Astrocyte (in vitro differentiated cells and primary cell): ENCODE results near the gene APBA2. TPM values are rescaled to one million over a fixed set of nuclear protein-coding genes. Genes with fewer than 3 reads are reported as not detected.

Experiments
- DNase-seq: peaks from one replicate; pipeline ENCODE4 v3.0.0-alpha.2; 2010; ENCODE audit warnings: low read depth
- FAIRE-seq: peaks from 2 replicates; lab custom pipeline; 2011; peaks lifted over from hg19 to GRCh38; lab: Jason Lieb, UNC
- H2AFZ ChIP-seq: 2 replicates; pipeline ENCODE4 v1.6.0; 2012; ENCODE audit warnings: low read depth, low read length, inconsistent platforms
- H3K27ac ChIP-seq: 2 replicates; pipeline ENCODE4 v1.5.1; 2011; ENCODE audit warnings: low read depth, low read length, inconsistent platforms
- H3K27me3 ChIP-seq: 2 replicates; pipeline ENCODE4 v1.6.0; 2011; ENCODE audit warnings: low read length, inconsistent platforms; ENCODE audit not compliant: insufficient read depth
- H3K36me3 ChIP-seq: 2 replicates; pipeline ENCODE4 v1.5.1; 2011; ENCODE audit warnings: low read length, inconsistent platforms; ENCODE audit not compliant: insufficient read depth
- H3K4me1 ChIP-seq: 2 replicates; pipeline ENCODE4 v1.5.1; 2011; ENCODE audit warnings: low read length, inconsistent platforms; ENCODE audit not compliant: insufficient read depth
- H3K4me2 ChIP-seq: 2 replicates; pipeline ENCODE4 v1.6.0; 2012; ENCODE audit warnings: low read length, inconsistent platforms
- H3K4me3 ChIP-seq: 2 replicates; pipeline ENCODE4 v1.5.1; 2011; ENCODE audit warnings: low read depth, mild to moderate bottlenecking, low read length, inconsistent platforms; ENCODE audit not compliant: insufficient read depth
- H3K79me2 ChIP-seq: 2 replicates; pipeline ENCODE4 v1.6.0; 2012; ENCODE audit warnings: mild to moderate bottlenecking, low read length, inconsistent platforms; ENCODE audit not compliant: insufficient read depth
- H3K9ac ChIP-seq: 2 replicates; pipeline ENCODE4 v1.6.0; 2012; ENCODE audit warnings: mild to moderate bottlenecking, low read length, inconsistent platforms
- H3K9me3 ChIP-seq: 2 replicates; pipeline ENCODE4 v1.5.1; 2012; ENCODE audit warnings: low read depth, mild to moderate bottlenecking, low read length, inconsistent platforms; ENCODE audit not compliant: insufficient read depth
- H4K20me1 ChIP-seq: 2 replicates; pipeline ENCODE4 v1.6.0; 2012; ENCODE audit warnings: low read length, inconsistent platforms; ENCODE audit not compliant: insufficient read depth
- H3K27ac Mint-ChIP-seq: one replicate; pipeline ENCODE4 v1.8.0; 2021; ENCODE audit warnings: mild to moderate bottlenecking, mixed read lengths; ENCODE audit not compliant: unreplicated experiment
- H3K27me3 Mint-ChIP-seq: one replicate; pipeline ENCODE4 v1.8.0; 2021; ENCODE audit warnings: low read depth, mixed read lengths; ENCODE audit not compliant: unreplicated experiment
- H3K36me3 Mint-ChIP-seq: one replicate; pipeline ENCODE4 v1.8.0; 2021; ENCODE audit warnings: low read depth, mixed read lengths; ENCODE audit not compliant: unreplicated experiment
- H3K4me1 Mint-ChIP-seq: one replicate; pipeline ENCODE4 v1.8.0; 2021; ENCODE audit warnings: low read depth, mixed read lengths; ENCODE audit not compliant: unreplicated experiment
- H3K4me3 Mint-ChIP-seq: one replicate; pipeline ENCODE4 v1.8.0; 2021; ENCODE audit warnings: mild to moderate bottlenecking, moderate library complexity, mixed read lengths; ENCODE audit not compliant: unreplicated experiment
- H3K9me3 Mint-ChIP-seq: one replicate; pipeline ENCODE4 v1.8.0; 2021; ENCODE audit warnings: mild to moderate bottlenecking, mixed read lengths; ENCODE audit not compliant: unreplicated experiment
- CTCF ChIP-seq: IDR thresholded peaks from 2 replicates; pipeline ENCODE4 v1.5.1; 2011; ENCODE audit warnings: low read depth, mild to moderate bottlenecking, inconsistent platforms, low read length, moderate library complexity; ENCODE audit not compliant: insufficient read depth
- EZH2 ChIP-seq: IDR thresholded peaks from 2 replicates; pipeline ENCODE4 v1.6.1; 2012; ENCODE audit warnings: mild to moderate bottlenecking, low read length, inconsistent platforms; ENCODE audit not compliant: insufficient read depth
- total RNA-seq: library from RNA; stranded (reverse); gene quantifications from 2 replicates; pipeline ENCODE4 v1.2.1, GENCODE V29; 2021

APBA2 gene
- total RNA-seq, 1 donor from 2014 or later: 15.2 TPM

GRCh38 chr15:28923726-28924280 is 38.0 kb downstream of the APBA2 start:
- Histone ChIP-seq H3K9ac (no peak overlapping the region), H3K4me2 (no peak overlapping the region), H3K27ac (no peak overlapping the region), H4K20me1 (peaks cover 12% of the 10 kb centered on the region), H3K27me3 (no peaks in the 10 kb centered on the region), H3K9me3 (no peaks in the 10 kb centered on the region), H3K36me3 (no peaks in the 10 kb centered on the region), H3K4me3 (no peak overlapping the region), H3K79me2 (no peaks in the 10 kb centered on the region), H2AFZ (no peak overlapping the region), H3K4me1 (no peaks in the 10 kb centered on the region)
- Mint-ChIP-seq H3K36me3 (peaks cover 6% of the 10 kb centered on the region), H3K27ac (no peak overlapping the region), H3K4me3 (no peak overlapping the region), H3K27me3 (peaks cover 2% of the 10 kb centered on the region), H3K9me3 (no peaks in the 10 kb centered on the region), H3K4me1 (no peaks in the 10 kb centered on the region)
- TF ChIP-seq EZH2: no peak
- TF ChIP-seq CTCF: no peak
- DNase-seq (no peak), FAIRE-seq (no peak)

DNA sequence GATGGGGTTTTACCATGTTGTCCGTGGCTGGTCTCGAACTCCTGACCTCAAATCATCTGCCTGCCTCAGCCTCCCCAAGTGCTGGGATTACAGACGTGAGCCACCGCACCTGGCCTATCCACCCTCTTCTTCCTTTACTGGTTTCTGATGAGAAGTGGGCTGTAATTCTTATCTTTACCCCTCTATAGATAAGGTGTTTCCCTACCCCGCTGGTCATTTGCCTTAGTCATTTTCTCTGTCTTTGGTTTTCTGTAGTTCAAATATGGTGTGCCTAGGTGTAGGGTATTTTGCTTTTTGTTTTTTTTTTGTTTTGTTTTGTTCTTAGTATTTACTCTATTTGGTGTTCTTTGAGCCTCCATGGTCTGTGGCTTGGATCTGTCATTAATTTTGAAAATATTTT is 41.3 kb downstream of the APBA2 start:
- H3K4me1 Mint-ChIP-seq: no peaks in the 10 kb centered on the region
- FAIRE-seq: no peak
- no peak for TF ChIP-seq CTCF
- TF ChIP-seq EZH2: no peak

DNA sequence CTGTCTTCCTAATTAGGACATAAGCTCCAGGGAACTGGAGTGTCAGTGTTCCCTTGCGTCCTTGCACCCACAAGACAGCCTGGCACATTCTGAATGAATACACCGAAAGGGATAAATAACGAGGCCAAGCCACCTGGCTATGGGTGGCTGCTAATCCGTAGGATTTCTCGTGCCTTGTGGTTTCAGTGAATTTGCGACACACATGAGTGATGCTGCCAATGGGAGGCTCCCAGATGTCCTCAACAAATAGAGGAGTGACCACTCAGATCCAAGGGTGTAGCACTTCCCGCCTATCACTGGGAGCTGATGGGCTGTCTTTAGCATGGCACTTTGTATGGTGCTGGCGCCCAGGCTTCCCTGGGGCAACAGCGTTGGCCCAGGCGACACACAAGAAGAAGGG is 43.4 kb downstream of the APBA2 start:
- H3K4me2 ChIP-seq: no peak overlapping the region
- Mint-ChIP-seq H3K27ac (no peak overlapping the region), H3K4me3 (no peak overlapping the region), H3K27me3 (no peaks in the 10 kb centered on the region), H3K9me3 (peaks cover 5% of the 10 kb centered on the region), H3K36me3 (peaks cover 14% of the 10 kb centered on the region), H3K4me1 (no peaks in the 10 kb centered on the region)
- no peak overlapping the region for H3K27ac ChIP-seq
- peaks cover 2% of the 10 kb centered on the region for H3K79me2 ChIP-seq
- DNase-seq (no peak), FAIRE-seq (no peak)
- no peak overlapping the region for H2AFZ ChIP-seq
- no peak overlapping the region for H3K9ac ChIP-seq
- no peaks in the 10 kb centered on the region for H3K4me1 ChIP-seq
- H3K36me3 ChIP-seq: no peaks in the 10 kb centered on the region
- H3K4me3 ChIP-seq: no peak overlapping the region
- H3K27me3 ChIP-seq: no peaks in the 10 kb centered on the region
- no peaks in the 10 kb centered on the region for H3K9me3 ChIP-seq
- H4K20me1 ChIP-seq: peaks cover 5% of the 10 kb centered on the region
- TF ChIP-seq EZH2 (no peak), CTCF (no peak)

More for the DNA sequence above, 41.3 kb downstream of the APBA2 start:
- H2AFZ ChIP-seq: no peak overlapping the region
- peaks cover 2% of the 10 kb centered on the region for H3K79me2 ChIP-seq
- H3K4me1 ChIP-seq: no peaks in the 10 kb centered on the region
- Mint-ChIP-seq H3K4me3 (no peak overlapping the region), H3K9me3 (no peaks in the 10 kb centered on the region), H3K27me3 (no peaks in the 10 kb centered on the region), H3K36me3 (peaks cover 18% of the 10 kb centered on the region), H3K27ac (no peak overlapping the region)
- no peak overlapping the region for H3K9ac ChIP-seq
- DNase-seq: no peak
- H3K27me3 ChIP-seq: no peaks in the 10 kb centered on the region
- H3K9me3 ChIP-seq: no peaks in the 10 kb centered on the region
- H3K36me3 ChIP-seq: no peaks in the 10 kb centered on the region
- H3K4me2 ChIP-seq: no peak overlapping the region
- no peak overlapping the region for H3K4me3 ChIP-seq
- H4K20me1 ChIP-seq: peaks cover 3% of the 10 kb centered on the region
- no peak overlapping the region for H3K27ac ChIP-seq
